Activated CD8-positive, alpha-beta memory T cell treated with anti-CD3 and anti-CD28 coated beads, Interleukin-2, amount 50 U/mL, for 48 hours (primary cell): ENCODE measurements around the gene ZFR2.
"Not testable (repeated sequence)": the region's sequence is repeated elsewhere in the genome, so short reads cannot be mapped to it uniquely, and the experiment has no call there.

Experiments
- DNase-seq: peaks from one replicate; pipeline ENCODE4 v3.0.0-alpha.2; 2020

ZFR2 gene

DNA sequence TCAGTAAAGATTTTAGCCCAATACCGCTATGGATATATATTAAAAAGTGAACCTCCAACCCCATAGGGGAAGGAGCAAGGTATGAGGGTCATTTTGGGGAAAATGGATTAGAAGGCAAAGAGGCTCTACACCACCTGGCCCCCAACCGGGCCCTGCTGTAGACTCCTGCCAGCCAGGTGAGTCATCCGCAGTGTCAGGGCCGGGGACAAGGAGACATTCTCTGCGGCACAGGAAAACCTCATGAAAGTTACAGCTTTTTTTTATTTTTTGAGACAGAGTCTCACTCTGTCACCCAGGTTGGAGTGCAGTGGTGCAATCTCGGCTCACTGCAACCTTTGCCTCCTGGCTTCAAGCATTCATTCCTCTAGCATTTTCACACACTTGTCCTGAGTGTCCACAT is 32.0 kb downstream of the ZFR2 start:
- no peak for DNase-seq

DNA sequence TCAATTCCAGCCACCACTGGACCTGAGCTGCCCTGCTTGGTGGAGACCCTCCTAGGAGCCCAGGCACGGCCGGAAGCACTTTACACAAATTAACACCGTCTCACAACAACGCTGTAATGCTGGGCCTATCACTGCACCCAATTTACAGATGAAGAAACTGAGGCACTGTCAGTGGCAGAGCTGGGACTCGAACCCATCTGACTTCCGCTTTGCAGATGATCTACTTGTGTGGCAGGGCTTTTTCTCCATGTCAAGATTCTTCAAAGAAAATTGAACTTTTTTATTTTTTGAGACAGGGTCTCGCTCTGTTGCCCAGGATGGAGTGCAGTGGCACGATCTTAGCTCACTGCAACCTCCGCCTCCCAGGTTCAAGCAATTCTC is 33.8 kb downstream of the ZFR2 start:
- no peak for DNase-seq

DNA sequence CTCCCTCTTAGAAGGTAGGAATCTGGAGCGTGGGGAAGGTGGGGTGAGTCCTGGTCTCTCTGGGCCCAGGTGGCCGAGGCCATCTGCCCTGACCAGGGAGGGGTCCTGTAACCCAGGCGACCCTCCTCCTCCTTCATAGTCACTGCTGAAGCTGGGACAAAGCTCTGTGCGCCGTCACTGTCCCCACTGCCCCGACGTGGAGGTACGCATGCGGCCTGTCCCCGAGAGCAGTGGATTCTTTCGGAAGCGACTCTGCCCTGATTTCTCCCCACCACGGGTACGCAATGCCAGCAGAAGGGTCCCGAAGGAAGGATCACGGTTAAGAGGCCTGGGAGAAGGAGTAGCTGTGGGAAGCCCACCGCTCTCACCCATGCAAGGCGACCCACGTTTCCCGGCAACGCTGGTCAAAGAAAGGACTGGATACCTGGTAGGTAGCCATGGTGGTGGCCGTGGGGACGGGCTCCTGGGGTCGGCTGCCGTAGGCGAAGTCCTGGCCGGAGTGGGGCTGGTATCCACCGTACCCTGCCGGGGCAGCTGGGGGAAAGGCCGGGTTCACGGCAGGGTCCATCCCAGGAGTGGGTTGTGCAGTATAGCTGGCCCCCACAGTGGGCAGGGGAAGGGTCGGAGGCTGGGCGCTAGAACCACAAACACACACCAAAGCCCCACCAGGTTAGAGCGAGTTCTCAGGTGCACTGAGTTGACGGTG is 34.3 kb downstream of the ZFR2 start:
- DNase-seq: no peak

DNA sequence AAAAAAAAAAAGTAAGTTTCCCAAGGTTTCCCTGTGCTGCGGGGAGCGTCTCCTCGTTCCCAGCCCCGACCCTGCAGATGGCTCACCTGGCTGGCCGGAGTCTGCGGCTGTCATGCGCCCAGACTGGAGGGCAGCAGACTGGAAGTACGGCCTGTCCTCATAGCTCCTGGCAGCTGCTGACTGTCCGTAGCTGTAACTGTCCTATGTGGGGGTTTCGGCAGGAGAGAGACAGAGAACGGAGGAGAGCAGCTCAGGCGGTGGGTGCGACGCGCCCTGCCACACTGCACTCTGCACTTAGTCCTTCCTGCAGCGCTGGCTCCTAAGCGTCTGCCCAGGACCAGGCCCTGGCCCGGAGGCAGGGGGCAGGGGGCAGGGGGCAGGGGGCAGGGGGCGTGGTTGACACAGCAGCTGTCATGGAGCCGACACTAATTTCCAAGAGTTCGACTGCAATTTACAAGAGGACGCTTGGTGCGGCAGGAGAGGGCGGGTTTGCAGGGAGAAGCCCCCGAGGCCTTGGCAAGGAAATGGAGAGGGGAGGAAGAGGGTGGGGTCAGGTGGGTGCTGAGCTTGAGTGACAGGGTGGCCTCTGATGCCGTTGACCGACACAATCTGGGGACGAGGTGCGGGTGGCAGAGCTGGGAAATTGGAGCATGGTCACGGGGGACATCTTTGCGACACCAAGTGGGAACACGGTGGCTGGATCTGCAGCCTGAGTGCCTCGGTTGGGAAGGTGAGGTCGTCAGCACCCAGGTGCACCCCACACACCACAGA is 35.1 kb downstream of the ZFR2 start:
- no peak for DNase-seq

DNA sequence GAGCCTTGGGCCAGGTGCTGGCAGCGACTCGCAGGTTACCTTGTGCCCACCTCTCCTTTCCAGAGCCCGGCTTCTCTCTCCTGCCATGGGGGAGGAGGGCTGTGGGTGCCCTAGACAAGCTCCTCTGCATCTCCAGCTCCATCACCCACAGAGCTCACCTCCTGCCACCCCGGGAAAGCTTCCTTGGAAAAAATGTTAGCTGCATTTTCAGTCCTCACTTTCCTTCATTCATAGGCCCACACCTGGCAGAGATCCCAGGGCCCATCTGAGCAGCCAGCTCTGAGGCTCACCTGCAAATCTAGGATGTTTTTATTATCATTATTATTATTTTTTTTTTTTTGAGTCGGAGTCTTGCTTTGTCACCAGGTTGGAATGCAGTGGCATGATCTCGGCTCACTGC is 36.8 kb downstream of the ZFR2 start:
- DNase-seq: no peak

DNA sequence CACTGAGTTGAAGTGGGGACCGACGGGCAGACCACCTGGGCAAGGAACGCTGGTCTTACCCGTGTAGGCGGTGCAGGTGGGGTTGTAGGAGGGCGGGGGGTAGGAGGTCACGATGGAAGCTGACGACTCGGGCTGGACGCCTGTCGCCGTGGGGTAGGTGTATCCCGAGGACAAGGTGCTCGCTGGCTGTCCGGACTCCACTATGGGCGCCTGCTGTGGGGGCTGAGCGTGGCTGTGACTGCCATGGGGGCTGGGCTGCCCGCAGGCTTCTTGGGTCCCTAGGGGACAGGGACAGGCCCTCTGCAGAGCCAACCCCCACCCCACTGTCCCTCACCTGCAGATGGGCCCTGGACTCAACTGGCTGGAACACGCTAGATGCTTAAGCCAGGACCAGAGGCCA is 37.2 kb downstream of the ZFR2 start:
- DNase-seq: no peak

DNA sequence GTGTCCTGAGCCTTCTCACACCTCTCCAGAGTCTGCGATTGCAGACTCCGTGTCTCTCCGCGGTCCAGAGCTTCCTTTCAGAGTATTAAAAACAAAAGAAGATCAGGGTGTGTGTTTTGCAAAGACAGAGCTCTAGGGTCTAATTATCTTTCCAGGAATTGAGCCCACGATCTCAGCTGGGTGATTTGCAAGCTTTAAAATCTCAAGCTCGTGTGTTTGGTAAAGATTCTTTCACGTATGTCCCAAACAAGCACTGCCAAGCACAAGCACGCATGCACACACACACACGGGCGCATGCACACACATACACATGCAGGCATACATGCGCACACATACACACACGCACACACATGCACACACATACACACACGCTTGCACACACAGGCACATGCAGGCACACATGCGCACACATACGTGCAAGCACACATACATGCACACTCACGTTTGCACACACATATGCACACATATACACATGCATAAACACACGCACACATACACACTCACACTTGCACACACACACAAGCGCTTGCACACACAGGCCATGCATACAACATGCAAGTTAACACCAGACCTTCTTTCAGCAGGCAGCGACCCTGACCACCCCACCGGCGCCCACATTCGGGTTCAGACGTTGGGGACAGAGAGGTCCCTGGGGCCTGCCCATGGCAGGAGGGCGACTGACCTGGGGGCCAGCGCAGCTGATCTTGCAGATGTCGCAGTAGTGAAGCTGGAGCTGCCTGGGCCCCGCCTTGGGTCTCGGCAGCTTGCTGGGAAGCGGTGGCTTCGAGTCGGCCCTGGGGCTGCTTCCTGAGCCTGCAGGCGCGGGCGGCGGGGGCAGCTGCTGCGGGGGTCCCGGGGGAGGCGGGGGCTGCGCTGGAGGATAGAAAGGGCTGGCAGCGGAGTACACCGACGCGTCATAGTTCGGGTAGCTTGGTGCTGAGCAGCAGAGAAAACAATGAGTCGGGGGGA is 37.9 kb downstream of the ZFR2 start:
- DNase-seq: no peak

DNA sequence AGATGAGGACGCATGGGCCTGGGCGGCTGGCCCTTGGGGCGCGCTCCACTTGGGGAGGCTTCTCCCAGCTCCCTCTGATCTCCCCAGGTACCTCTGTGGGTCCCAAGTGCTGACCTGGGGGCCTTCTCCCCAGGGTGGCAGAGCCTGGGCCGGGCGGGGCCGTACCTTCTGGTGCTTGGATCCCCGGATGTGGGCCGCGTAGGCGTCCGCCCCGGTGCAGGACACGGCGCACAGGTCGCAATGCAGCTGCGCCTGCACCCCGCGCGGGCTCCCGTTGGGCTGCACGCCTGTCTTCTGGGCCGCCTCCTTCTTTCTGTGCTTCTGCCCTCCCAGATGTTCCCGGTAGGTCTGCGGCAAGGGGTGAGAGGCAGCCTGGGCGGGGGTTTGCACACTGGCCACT is 41.5 kb downstream of the ZFR2 start:
- no peak for DNase-seq

DNA sequence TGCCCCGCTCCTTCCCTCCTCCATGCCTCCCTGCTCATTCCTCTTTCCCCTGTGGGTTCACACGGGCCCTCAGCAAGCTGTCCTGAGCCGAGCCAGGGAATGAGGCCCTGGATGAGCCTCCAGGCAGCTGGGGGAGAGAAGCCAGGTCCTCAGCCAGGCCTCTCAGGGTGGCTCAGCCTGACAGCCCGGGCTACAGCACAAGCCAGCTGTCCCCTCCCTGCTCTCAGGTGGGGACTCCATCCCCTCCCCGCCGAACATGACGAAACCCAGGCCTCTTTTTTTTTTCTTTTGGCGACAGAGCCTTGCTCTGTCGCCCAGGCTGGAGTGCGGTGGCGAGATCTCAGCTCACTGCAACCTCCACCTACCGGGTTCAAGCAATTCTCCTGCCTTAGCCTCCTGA is 42.7 kb downstream of the ZFR2 start:
- no peak for DNase-seq

DNA sequence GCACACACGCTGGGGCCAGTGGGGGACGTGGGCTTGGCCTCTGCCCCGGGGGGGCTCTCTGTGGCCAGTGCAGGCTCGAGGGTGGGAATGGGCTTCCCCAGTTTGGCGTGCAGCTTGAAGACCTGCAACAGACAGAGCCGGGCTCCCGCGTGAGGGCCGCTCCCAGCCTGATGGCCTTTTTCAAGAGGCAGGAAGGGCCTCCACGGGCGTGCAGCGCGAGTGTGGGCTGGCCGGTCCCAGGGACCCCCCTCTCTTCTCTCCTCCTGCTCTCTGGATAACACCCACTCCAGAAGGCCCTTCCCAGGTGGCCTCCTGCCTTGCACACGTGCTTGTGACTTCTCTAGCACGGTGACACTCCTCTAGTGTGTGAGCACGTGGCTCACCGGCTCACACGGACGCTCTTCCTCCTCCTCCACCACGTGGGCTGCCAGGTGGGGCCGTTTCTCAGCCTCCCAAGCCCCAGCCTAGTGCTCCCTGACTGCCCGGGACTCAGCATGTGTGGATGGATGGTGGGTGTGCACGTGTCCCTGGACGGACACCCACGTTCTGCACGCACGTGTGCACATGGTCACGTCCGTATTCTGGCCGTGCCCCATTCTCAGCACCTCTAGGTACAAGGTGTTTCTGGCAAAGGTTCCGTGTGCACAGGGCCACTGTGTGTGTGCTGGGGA is 43.4 kb downstream of the ZFR2 start:
- DNase-seq: no peak

DNA sequence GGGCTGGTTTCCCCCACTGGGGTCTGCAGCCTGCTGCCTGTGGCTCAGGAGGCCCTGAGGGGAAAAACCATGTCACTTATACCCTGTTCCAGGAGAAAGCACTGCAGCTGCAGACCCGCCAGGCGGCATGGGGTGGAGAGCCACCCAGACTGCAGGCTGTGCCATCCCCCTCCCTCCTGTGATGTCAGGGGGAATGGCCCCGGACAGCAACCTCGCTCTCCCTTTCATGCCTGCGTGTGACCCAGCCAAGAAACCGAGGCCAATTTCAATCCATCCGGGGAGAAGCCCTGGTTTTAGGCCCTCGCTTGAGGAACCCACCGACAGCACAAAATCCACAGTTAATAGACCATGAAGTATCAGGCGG is 45.5 kb downstream of the ZFR2 start:
- DNase-seq: no peak

DNA sequence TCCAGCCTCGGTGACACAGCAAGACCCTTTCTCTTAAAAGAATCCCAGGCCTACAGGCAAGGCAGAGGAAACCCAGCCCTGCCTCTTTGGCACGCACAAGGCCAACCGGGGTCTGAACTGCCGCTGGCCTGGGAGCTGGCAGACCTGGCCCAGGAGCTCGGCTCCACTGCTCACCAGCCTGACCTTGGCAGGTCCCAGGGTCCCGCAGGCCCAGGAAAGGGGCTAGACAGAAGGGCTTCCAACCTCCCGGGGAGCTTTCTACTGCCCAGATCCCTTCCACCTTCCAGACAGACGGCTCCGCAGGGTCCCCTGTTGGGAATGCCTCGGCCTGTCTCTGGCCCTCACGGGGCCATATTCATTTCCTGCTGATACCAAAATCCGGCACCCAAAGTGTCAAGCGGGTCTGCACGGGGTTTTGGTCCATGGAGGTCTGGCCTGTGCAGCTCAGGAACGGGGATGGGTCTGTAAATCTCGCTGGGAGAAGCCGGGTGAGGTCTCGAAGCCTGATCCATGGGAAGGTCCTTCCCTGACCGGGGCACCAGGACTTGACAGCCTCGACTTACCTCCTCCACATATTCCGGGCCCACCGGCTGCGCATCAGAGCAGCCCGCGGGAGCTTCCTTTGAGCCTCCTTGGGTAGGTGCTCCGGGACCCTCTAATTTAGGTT is 46.0 kb downstream of the ZFR2 start:
- no peak for DNase-seq

DNA sequence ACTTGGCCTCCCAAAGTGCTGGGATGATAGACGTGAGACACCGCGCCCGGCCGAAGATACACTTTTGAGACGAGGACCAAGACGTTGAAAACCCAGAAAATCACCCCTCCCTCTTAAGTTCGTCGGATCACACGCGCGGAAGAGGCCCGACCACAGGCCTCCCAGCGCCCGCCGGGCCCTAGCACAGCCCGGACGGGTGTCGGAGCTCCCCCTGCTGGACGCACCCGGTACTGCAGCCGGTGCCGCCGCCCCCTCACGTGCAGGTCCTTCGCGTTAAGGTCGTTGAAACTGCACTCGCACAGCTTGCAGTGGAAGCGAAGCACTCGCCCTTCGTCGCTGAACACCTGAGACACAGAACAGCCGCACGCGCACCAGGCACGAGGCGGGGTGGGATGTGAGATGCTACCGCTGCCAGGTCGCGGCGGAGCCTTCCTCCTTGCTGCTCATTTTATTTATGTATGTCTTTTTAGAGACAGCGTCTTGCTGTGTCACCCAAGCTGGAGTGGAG is 46.9 kb downstream of the ZFR2 start:
- peak; percentile 100 for DNase-seq

DNA sequence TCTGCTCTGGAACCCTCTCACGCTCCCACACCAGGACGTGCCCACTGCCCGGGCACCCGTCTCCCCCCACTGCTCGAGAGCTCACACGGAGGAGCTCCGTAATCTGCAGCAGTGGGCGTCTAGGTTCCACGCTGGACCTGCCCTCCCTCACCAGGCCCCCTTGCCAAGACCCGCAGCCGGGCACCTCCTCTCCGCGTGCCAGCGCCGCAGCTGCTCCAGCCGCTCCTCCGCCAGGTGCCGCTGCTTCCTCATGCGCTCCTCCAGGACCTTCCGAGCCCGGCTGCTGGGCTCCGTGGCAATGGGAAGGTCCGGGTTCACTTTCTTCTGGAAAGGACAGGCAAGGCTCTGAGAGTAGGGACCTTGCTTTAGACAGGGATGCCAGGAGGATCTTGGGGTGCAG is 47.7 kb downstream of the ZFR2 start:
- DNase-seq: no peak

DNA sequence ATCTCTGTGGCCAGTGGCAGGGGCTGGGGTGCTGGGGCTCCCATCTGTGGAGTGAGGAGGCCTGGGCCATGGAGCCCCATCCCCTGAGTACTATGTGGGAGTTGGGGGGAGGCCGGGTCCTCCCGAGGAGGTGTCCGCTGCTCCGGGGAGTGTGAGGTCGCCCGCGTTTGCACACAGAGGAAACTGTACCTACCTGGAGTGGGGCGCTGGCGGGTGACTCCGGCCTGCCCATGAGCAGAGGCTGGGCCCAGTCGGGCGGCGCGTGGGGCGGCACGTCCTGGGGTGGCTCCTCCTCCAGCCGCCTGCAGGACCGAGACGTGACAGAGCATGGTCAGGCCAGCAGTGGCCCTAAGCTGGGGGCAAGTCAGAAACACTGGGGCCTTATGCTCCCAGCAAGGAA is 48.8 kb downstream of the ZFR2 start:
- DNase-seq: no peak

DNA sequence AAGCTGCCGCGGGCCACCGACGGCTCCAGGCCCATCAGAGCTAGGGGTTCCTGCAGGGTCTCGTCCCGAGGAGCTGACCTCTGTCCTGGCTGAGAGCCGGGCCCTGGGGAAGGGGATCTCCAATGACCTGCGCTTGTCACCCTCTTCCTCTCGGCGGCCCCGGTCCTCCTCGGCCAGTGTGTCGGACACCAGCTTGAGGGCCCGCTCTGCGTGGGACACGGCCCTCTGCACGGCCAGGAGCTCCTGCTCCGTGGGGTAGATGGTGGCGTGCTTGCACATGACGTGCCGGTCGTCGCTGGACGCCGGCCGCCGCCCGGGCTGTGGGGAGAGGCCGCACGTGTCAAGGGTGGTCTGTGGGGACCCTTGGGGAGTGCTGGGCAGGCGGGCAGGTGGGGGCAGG is 49.9 kb downstream of the ZFR2 start:
- DNase-seq: no peak

DNA sequence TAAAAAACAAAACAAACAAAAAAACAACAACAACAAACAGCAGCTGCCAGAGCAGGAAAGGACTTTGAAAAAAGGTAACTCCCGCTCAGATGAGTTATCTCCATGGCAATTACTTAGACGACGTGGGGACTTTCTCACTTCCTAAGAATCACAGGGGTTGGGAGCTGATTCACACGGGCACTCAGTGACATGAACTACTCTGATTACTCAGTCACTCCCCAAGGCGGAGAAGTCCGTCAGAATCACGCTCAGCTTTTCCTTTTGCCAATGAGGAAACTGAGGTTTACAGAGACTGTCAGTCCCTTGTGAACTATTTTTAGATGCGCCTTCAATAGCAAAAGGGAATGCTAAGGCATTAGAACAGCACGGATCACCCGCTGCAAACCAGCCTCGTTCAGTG is 50.4 kb downstream of the ZFR2 start:
- no peak for DNase-seq

DNA sequence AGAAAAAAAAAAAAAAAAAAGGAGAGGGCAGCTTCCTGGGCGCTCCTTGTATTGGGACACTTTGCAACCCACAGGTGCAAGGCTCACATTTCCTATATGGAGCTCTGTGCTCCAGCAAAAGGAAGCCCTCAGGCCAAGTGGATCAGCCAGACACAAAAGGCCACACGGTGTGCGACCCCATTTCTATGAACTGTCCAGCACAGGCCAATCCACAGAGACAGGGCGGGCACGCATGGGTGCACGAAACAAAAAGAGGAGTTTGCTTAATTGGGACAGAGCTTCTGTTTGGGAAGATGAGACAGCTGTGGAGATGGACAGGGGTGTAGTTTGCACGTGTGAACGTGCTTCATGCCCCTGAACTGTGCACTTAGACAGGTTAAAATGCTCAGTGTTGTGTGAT is 51.1 kb downstream of the ZFR2 start:
- no peak for DNase-seq

DNA sequence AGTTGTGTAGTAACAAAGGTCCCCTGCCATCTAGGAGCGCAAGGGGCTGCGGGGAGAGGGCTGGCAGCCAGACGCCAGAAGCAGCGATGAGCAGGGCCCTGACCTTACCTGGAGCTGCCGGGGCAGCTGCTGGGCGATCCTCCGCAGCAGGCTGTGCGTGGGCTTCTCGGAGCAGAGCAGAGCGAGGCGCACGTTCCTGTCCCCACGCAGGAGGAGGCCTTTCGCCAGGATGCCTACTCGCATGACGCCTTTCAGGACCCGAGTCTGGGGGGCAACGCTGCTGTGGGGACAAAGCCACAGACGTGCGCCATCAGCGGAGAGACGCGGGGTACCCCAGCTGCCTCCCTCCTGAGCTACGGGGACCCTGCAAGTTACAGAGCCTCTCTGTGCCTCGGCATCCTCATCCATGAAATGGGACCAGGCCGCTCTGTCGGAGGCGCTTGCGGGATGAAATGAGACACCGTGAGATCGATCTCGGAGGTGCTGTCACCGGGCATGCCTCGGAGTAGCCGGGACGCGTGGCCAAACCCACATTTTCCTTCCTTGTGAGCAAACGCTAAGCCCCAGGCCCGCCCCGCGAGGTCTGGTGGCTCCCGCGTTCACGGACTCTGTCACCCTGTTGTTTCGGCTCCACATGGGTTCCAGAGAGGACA is 52.1 kb downstream of the ZFR2 start:
- DNase-seq: no peak

DNA sequence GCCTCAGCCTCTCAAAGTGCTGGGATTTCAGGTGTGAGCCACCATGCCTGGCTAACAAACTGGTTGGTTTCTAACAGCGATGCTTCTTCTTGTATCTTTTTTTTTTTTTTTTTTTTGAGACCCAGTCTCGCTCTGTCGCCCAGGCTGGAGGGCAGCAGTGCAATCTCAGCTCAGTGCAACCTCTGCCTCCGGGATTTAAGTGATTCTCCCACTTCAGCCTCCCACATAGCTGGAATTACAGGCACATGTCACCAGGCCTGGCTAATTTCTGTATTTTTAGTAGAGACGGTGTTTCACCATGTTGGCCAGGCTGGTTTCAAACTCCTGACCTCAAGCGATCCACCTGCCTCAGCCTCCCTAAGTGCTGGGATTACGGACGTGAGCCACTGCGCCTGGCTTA is 52.7 kb downstream of the ZFR2 start:
- DNase-seq: not testable (repeated sequence)

DNA sequence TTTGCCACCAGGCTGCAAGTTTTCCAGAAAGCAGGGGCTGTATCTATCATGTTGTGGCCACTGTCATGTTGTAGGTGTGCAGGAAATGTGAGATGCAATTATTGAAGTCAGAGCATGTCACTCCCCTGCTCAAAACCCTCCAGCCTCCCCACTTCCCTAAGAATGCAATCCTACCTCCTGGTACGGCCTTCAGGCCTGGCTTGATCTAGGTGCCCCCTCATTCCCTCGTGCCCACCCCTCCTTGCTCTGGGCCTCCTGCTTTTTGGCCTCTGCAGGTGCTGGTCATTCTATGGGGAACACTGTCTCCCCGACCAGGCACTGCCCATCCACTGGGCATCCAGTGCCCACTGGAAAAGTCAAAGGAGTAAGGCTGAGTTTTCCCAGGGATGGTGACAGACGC is 54.2 kb downstream of the ZFR2 start:
- no peak for DNase-seq
